22Rv1 (cell line): Measurements from ENCODE around the gene AAGAB.

Source experiments
- H3K27ac ChIP-seq: fragments of 450-650 bp; 2 replicates; pipeline ENCODE4 v1.5.1; 2017
- ZFX ChIP-seq: fragments of 450-650 bp; IDR thresholded peaks from 2 replicates; pipeline ENCODE4 v1.6.1; 2017; ENCODE audit warnings: antibody characterized with exemption, borderline replicate concordance
- TF ChIP-seq, protein P1 (sequence below): fragments of 450-650 bp; IDR thresholded peaks from 2 replicates; pipeline ENCODE4 v1.5.1; 2017; ENCODE audit warnings: mild to moderate bottlenecking

AAGAB gene

GRCh38 chr15:67196672-67197363 lies 57.6 kb downstream of the AAGAB start:
- TF ChIP-seq ZFX: no peak
- TF ChIP-seq, protein P1, sequence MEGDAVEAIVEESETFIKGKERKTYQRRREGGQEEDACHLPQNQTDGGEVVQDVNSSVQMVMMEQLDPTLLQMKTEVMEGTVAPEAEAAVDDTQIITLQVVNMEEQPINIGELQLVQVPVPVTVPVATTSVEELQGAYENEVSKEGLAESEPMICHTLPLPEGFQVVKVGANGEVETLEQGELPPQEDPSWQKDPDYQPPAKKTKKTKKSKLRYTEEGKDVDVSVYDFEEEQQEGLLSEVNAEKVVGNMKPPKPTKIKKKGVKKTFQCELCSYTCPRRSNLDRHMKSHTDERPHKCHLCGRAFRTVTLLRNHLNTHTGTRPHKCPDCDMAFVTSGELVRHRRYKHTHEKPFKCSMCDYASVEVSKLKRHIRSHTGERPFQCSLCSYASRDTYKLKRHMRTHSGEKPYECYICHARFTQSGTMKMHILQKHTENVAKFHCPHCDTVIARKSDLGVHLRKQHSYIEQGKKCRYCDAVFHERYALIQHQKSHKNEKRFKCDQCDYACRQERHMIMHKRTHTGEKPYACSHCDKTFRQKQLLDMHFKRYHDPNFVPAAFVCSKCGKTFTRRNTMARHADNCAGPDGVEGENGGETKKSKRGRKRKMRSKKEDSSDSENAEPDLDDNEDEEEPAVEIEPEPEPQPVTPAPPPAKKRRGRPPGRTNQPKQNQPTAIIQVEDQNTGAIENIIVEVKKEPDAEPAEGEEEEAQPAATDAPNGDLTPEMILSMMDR: no peak
- no peak overlapping the region for H3K27ac ChIP-seq

GRCh38 chr15:67196222-67196621 lies 58.2 kb downstream of the AAGAB start:
- no peak overlapping the region for H3K27ac ChIP-seq

DNA sequence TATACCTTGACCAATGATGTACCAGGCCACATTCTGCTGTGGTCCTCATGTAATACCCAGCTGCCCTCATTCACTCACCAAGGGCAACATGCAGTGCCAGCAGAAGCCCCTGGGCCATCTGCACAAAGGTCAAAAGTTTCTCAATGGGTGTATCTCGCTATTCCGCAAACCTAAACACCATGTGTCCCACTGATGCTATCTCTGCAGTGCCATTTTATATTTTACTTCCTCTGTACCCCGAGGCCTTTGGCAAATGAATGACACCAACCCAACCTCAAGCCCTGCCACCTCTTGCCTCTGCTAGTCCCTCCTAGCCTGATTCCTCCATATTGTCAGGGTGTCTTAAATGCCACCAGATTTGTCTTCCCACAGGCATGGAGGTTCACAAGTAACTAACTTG lies 59.2 kb downstream of the AAGAB start:
- no peak overlapping the region for H3K27ac ChIP-seq
- no peak for TF ChIP-seq ZFX
- TF ChIP-seq, protein P1: no peak

More at GRCh38 chr15:67196222-67196621, 58.2 kb downstream of the AAGAB start:
- no peak for TF ChIP-seq ZFX
- TF ChIP-seq, protein P1: no peak

GRCh38 chr15:67194171-67195114 lies 60.0 kb downstream of the AAGAB start:
- no peak overlapping the region for H3K27ac ChIP-seq
- no peak for TF ChIP-seq ZFX
- TF ChIP-seq, protein P1: no peak

- TF ChIP-seq, protein P1: no peak
- no peak for TF ChIP-seq ZFX
- H3K27ac ChIP-seq: no peak overlapping the region
Measured at GRCh38 chr15:67193223-67193990, 61.1 kb downstream of the AAGAB start.

DNA sequence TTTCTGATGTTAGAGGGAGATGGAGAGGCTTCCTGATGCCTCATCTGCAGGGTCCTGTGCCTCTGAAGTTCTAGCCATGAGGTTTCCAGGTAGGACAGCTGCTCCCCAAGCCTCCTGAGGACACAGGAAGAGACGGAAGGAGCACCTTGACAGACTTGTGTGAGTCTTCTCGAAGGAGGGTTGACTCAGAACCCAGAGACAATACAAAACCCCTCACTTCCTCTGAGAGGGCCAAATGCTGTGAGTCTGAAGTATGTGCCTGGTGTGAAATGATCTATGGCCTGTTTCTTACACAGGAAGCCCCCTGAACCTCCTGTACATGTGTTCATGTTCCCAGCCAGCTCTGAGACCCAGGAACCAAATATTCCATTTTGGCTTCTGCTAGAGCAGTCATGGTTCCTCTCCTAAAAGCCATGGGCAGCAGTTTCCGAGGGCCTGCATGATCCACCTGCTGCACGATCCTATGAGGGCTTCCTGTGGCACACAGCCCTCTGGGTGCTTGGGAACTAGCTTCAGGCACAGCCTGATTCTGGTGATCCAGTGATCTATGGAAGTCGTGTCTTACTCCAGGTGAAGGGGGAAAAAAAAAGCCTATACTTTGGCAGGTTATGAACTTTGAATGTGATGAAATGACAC lies 62.2 kb downstream of the AAGAB start:
- H3K27ac ChIP-seq: no peak overlapping the region
- TF ChIP-seq, protein P1: no peak
- no peak for TF ChIP-seq ZFX
